Esophagus muscularis mucosa (tissue), 4 donors: Measurements from ENCODE around the gene KCNH3. TPM values are rescaled to one million over a fixed set of nuclear protein-coding genes. Genes with fewer than 3 reads are reported as not detected.
"Not testable (repeated sequence)": the region's sequence is repeated elsewhere in the genome, so short reads cannot be mapped to it uniquely, and the experiment has no call there.

Experiments
- DNase-seq: peaks from one replicate; pipeline ENCODE4 v3.0.0-alpha.2; 2017; ENCODE audit errors: extremely low spot score
- H3K27ac ChIP-seq, 4 donors: fragments of 200-600 bp; sonication (generic); replicated peaks in 1 of 4; 1 replicate in 3 of 4; 2 replicates in 1 of 4; pipeline ENCODE4 v1.5.1; 2016 to 2019; ENCODE audit warnings: mild to moderate bottlenecking in 1 of 4
- H3K27me3 ChIP-seq, 4 donors: fragments of 200-600 bp; sonication (generic); one replicate each; pipeline versions ENCODE4 v1.5.1 to v1.6.0; 2016 to 2019
- H3K36me3 ChIP-seq, 4 donors: fragments of 200-600 bp; sonication (generic); one replicate each; pipeline ENCODE4 v1.5.1; 2016 to 2019
- H3K4me1 ChIP-seq, 4 donors: fragments of 200-600 bp; sonication (generic); one replicate each; pipeline ENCODE4 v1.5.1; 2016 to 2019
- H3K4me3 ChIP-seq, 4 donors: fragments of 200-600 bp; sonication (generic); 1 replicate in 2 of 4; 2 replicates in 2 of 4; pipeline ENCODE4 v1.5.1; 2016 to 2019; ENCODE audit warnings: mild to moderate bottlenecking in 4 of 4, moderate library complexity in 1 of 4
- H3K9me3 ChIP-seq, 4 donors: fragments of 200-600 bp; sonication (generic); 1 replicate in 3 of 4; 2 replicates in 1 of 4; pipeline ENCODE4 v1.5.1; 2016 to 2019
- EP300 ChIP-seq: sonication (generic); formaldehyde crosslinking; IDR thresholded peaks from one replicate; pipeline ENCODE4 v1.6.1; 2017; ENCODE audit warnings: antibody characterized with exemption
- POLR2A ChIP-seq: fragments of 450-650 bp; IDR thresholded peaks from one replicate; pipeline ENCODE4 v1.6.1; 2017; ENCODE audit warnings: antibody characterized with exemption, moderate library complexity, mild to moderate bottlenecking, low read depth
- POLR2AphosphoS5 ChIP-seq, 2 donors: sonication (generic); formaldehyde crosslinking; IDR thresholded peaks; one replicate each; pipeline ENCODE4 v1.6.1; 2017; ENCODE audit warnings: antibody characterized with exemption in 2 of 2
- WGBS: methylation state at CpG from one replicate; pipeline ENCODE4 v1.1.5; 2018; 5-methylcytosine and 5-hydroxymethylcytosine counted together
- intact Hi-C: fragments of 100-400 bp; cut with DNase I; formaldehyde crosslinking; loops from one replicate; pipeline ENCODE4 v1.15.1; 2023
- total RNA-seq, 4 donors: library from RNA; depleted of rRNA; stranded (reverse); fragments of >200 nt; gene quantifications; one replicate each; pipeline versions ENCODE4 v1.1.0 to v1.2.1, GENCODE V29; 2016
- TF ChIP-seq, protein P1 (sequence below), 3 experiments: fragments of 200-600 bp in 2 of 3; fragments of 450-650 bp in 1 of 3; sonication (generic) in 2 of 3; IDR thresholded peaks; one replicate each; pipeline ENCODE4 v1.5.1; 2017 to 2019; ENCODE audit warnings: antibody characterized with exemption in 3 of 3, mild to moderate bottlenecking in 2 of 3, moderate library complexity in 1 of 3

The KCNH3 gene
- total RNA-seq, 4 donors from 2014 or later = 0.34 to 0.66 (median 0.65) TPM; not detected in 1

GRCh38 chr12:49588721-49589516, 50.1 kb downstream of the KCNH3 start:
- no peak for DNase-seq
- H3K27me3 ChIP-seq = no peaks in the 10 kb centered on the region
- peaks cover 0 to 22% (median 8%) of the 10 kb centered on the region in 4 donors for H3K36me3 ChIP-seq
- intact Hi-C loops = no loop called here
- 78% methylated on average over 4 of the region's 4 CpGs for WGBS
- H3K27ac ChIP-seq = no peak overlapping the region
- H3K9me3 ChIP-seq = peaks cover 0 to 5% (median 0%) of the 10 kb centered on the region in 4 donors
- H3K4me3 ChIP-seq = no peak overlapping the region
- peaks cover 0 to 7% (median 2%) of the 10 kb centered on the region in 4 donors for H3K4me1 ChIP-seq
- no peak for TF ChIP-seq POLR2A

GRCh38 chr12:49598527-49598926, 59.7 kb downstream of the KCNH3 start:
- no peak overlapping the region for H3K4me3 ChIP-seq
- H3K9me3 ChIP-seq = no peaks in the 10 kb centered on the region
- no peaks in the 10 kb centered on the region for H3K27me3 ChIP-seq
- 85% methylated on average over 10 of the region's 10 CpGs for WGBS
- no peak overlapping the region for H3K27ac ChIP-seq
- H3K36me3 ChIP-seq = peaks cover 0 to 17% (median 2%) of the 10 kb centered on the region in 4 donors
- intact Hi-C loops = no loop called here
- TF ChIP-seq POLR2A (no peak), POLR2AphosphoS5 (IDR thresholded peaks at IDR 0.05) (no peak), EP300 (no peak)
- TF ChIP-seq, protein P1, sequence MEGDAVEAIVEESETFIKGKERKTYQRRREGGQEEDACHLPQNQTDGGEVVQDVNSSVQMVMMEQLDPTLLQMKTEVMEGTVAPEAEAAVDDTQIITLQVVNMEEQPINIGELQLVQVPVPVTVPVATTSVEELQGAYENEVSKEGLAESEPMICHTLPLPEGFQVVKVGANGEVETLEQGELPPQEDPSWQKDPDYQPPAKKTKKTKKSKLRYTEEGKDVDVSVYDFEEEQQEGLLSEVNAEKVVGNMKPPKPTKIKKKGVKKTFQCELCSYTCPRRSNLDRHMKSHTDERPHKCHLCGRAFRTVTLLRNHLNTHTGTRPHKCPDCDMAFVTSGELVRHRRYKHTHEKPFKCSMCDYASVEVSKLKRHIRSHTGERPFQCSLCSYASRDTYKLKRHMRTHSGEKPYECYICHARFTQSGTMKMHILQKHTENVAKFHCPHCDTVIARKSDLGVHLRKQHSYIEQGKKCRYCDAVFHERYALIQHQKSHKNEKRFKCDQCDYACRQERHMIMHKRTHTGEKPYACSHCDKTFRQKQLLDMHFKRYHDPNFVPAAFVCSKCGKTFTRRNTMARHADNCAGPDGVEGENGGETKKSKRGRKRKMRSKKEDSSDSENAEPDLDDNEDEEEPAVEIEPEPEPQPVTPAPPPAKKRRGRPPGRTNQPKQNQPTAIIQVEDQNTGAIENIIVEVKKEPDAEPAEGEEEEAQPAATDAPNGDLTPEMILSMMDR (IDR thresholded peaks at IDR 0.05) = no peak
- no peaks in the 10 kb centered on the region for H3K4me1 ChIP-seq
- no peak for DNase-seq

DNA sequence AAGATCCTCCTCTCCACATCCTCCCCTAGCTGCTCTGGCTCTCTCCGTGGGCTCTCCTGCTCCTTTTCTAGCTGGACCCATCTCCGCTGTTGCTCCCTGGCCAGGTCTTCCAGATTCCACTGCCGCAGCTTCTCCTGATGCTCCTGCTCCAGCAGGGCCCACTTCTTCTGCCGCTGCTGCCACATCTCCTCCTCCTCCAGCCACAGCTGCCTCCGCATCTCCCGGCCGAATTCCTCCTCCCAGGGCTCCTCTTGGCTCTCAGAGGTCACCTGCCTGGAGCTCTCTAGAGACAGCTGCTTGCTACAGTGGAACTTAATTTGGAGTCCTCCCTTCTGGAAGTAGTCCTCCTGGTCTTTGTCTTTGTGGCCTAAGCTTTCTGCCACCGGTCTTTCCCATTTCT, 61.1 kb downstream of the KCNH3 start:
- Histone ChIP-seq H3K9me3 (no peaks in the 10 kb centered on the region), H3K36me3 (peaks cover 0 to 17% (median 2%) of the 10 kb centered on the region in 4 donors), H3K4me1 (no peaks in the 10 kb centered on the region), H3K27me3 (no peaks in the 10 kb centered on the region), H3K27ac (no peak overlapping the region), H3K4me3 (no peak overlapping the region)
- no peak for TF ChIP-seq POLR2A
- no peak for TF ChIP-seq EP300
- no peak for TF ChIP-seq POLR2AphosphoS5 (IDR thresholded peaks at IDR 0.05)
- TF ChIP-seq, protein P1 (IDR thresholded peaks at IDR 0.05) = no peak
- no peak for DNase-seq
- 96% methylated on average over 8 of the region's 8 CpGs for WGBS
- intact Hi-C loops = no loop called here

DNA sequence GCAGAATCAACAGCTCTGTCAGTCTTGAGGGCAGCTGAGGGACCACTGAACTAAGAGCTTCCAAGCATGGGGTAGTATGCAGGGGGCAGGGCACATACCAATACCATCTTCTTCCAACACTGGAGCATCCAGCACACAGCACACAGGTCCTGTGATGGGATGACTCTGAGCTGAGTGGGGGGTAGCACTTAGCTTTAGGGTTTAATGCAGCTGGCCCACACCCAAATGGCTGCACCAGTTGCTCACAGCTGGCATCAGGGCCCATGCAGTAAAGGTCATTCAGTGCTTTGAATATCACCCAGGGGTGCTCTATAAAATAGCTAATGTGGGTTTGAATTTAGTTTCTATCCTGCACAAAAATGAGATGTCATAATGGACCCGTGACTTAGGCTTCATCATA, 64.9 kb downstream of the KCNH3 start:
- Histone ChIP-seq H3K4me1 (no peaks in the 10 kb centered on the region), H3K27ac (no peak overlapping the region), H3K9me3 (no peaks in the 10 kb centered on the region), H3K4me3 (no peak overlapping the region), H3K36me3 (peaks cover 0 to 12% (median 0%) of the 10 kb centered on the region in 4 donors), H3K27me3 (no peaks in the 10 kb centered on the region)
- intact Hi-C loops = no loop called here
- 93% methylated on average over 1 of the region's 1 CpG for WGBS
- no peak for DNase-seq
- TF ChIP-seq, protein P1 (IDR thresholded peaks at IDR 0.05) = no peak
- TF ChIP-seq EP300 (no peak), POLR2A (no peak)

GRCh38 chr12:49604856-49605255, 66.0 kb downstream of the KCNH3 start:
- H3K27ac ChIP-seq = no peak overlapping the region
- no peaks in the 10 kb centered on the region for H3K4me1 ChIP-seq
- WGBS = 48% methylated on average over 5 of the region's 5 CpGs
- H3K4me3 ChIP-seq = no peak overlapping the region
- no peaks in the 10 kb centered on the region for H3K9me3 ChIP-seq
- H3K27me3 ChIP-seq = no peaks in the 10 kb centered on the region
- TF ChIP-seq, protein P1 (IDR thresholded peaks at IDR 0.05) = no peak
- no peak for TF ChIP-seq POLR2A
- TF ChIP-seq EP300 = no peak
- TF ChIP-seq POLR2AphosphoS5 (IDR thresholded peaks at IDR 0.05) = no peak
- H3K36me3 ChIP-seq = peaks cover 0 to 8% (median 0%) of the 10 kb centered on the region in 4 donors
- DNase-seq = no peak
- intact Hi-C loops = no loop called here

GRCh38 chr12:49605539-49605938, 66.7 kb downstream of the KCNH3 start, which contains the start of gene FAM186B:
Gene FAM186B (minus strand): TSS chr12:49605639. CDS start chr12:49605477, 162 bp downstream.
- H3K27me3 ChIP-seq = not testable (repeated sequence)
- 99% methylated on average over 4 of the region's 4 CpGs for WGBS

More at GRCh38 chr12:49605539-49605938, 66.7 kb downstream of the KCNH3 start, which contains the start of gene FAM186B:
- intact Hi-C loops, H3K27ac ChIP-seq, H3K9me3 ChIP-seq, H3K4me3 ChIP-seq, H3K36me3 ChIP-seq, DNase-seq, H3K4me1 ChIP-seq: not testable (repeated sequence)
